Tibial nerve (tissue), 4 donors: ENCODE measurements around the gene PCK2. TPM values are rescaled to one million over a fixed set of nuclear protein-coding genes. Genes with fewer than 3 reads are reported as not detected.
"Not testable (repeated sequence)": the region's sequence is repeated elsewhere in the genome, so short reads cannot be mapped to it uniquely, and the experiment has no call there.

Experiments
- DNase-seq, 2 donors: peaks; one replicate each; pipeline ENCODE4 v3.0.0-alpha.2; 2019; ENCODE audit warnings: low spot score in 2 of 2
- H3K27ac ChIP-seq, 4 donors: fragments of 200-600 bp; sonication (generic) in 3 of 4; one replicate each; pipeline ENCODE4 v1.5.1; 2017 to 2019; ENCODE audit warnings: mild to moderate bottlenecking in 1 of 4
- H3K27me3 ChIP-seq, 2 donors: fragments of 200-600 bp; sonication (generic) in 1 of 2; one replicate each; pipeline versions ENCODE4 v1.5.1 to v1.6.0; 2017 to 2019
- H3K36me3 ChIP-seq, 3 donors: fragments of 200-600 bp; sonication (generic); one replicate each; pipeline ENCODE4 v1.5.1; 2018 to 2019
- H3K4me1 ChIP-seq, 4 donors: fragments of 200-600 bp; sonication (generic) in 3 of 4; one replicate each; pipeline ENCODE4 v1.5.1; 2017 to 2019
- H3K4me3 ChIP-seq, 4 donors: fragments of 200-600 bp; sonication (generic) in 3 of 4; one replicate each; pipeline ENCODE4 v1.5.1; 2017 to 2019; ENCODE audit warnings: mild to moderate bottlenecking in 1 of 4, moderate library complexity in 1 of 4
- H3K9me3 ChIP-seq, 4 donors: fragments of 200-600 bp; sonication (generic) in 3 of 4; one replicate each; pipeline ENCODE4 v1.5.1; 2017 to 2019
- CTCF ChIP-seq, 5 experiments: fragments of 200-600 bp in 3 of 5; fragments of 450-650 bp in 2 of 5; sonication (generic) in 3 of 5; IDR thresholded peaks; one replicate each; pipeline ENCODE4 v1.5.1; 2016 to 2019; ENCODE audit warnings: antibody characterized with exemption in 5 of 5, mild to moderate bottlenecking in 3 of 5, moderate library complexity in 2 of 5
- EP300 ChIP-seq, 2 donors: sonication (generic); formaldehyde crosslinking; IDR thresholded peaks; one replicate each; pipeline ENCODE4 v1.6.1; 2017; ENCODE audit warnings: antibody characterized with exemption in 2 of 2, mild to moderate bottlenecking in 1 of 2
- POLR2A ChIP-seq, 2 donors: fragments of 450-650 bp; IDR thresholded peaks; one replicate each; pipeline ENCODE4 v1.6.1; 2017; ENCODE audit warnings: antibody characterized with exemption in 2 of 2, mild to moderate bottlenecking in 2 of 2, moderate library complexity in 2 of 2
- WGBS, 2 donors: methylation state at CpG; one replicate each; pipeline ENCODE4 v1.1.5; 2018; 5-methylcytosine and 5-hydroxymethylcytosine counted together
- total RNA-seq, 4 donors: library from RNA; depleted of rRNA; stranded (reverse); fragments of >200 nt; gene quantifications; one replicate each; pipeline ENCODE4 v1.1.0, GENCODE V29; 2016

Gene PCK2
- 10 to 100 TPM; 28.9 to 49.2 (median 34.3) TPM for total RNA-seq

DNA sequence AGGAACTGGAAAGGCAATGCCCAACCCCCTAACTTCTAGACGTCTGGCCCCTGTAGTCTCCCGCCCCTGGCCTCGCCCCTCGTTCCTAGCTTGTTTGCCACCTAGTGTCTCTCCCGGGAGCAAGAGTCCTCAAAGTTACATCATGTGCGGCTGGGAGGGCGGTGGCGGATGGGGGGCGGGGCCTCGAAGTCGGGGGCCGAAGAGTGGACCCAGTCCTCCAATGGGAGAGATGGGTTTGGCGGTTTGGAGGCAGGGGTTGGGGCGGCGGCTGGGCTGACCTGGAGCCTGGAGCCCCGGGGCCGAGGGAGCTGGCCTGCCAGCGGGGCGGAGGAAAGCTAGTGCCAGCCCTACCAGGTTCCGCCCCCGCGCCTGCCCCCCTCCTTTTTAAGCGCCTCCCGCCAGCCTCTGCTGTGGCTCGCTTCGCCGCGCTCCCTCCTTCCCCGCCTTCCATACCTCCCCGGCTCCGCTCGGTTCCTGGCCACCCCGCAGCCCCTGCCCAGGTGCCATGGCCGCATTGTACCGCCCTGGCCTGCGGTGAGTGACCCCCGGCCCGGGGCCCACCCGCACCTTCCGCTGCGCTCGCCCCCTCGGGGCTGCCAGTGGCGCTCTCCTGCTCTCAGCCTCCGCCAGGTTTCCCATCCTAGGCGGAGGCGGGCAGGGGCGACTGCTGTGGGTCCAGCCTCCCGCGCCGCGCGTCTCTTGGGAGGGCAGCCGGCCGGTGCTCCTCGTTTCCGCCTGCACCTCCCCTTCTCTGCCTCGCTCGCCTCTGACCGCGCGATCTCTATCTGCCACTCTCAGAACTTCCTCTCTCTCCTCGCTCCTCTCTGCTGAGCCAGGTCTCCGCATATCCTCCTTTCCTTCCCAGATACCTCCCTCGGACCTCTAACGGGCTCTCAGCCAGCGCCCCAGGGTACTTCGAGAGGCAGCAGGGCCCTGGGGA, at the start of gene PCK2:
TSS of gene PCK2 (plus strand) at position 411 of the 940 bp plus-strand sequence. CDS start at position 506, 95 bp downstream.
- DNase-seq = peak; percentile 90 to 91
- H3K4me3 ChIP-seq = peak within 1 kb of the TSS; percentile 67 to 98 (median 84)
- no peaks in the 10 kb centered on the region for H3K9me3 ChIP-seq
- TF ChIP-seq CTCF (IDR thresholded peaks at IDR 0.05) (peak in 3 of 5 experiments; percentile 21 to 43 (median 30)), POLR2A (IDR thresholded peaks at IDR 0.05) (peak in 1 of 2 donors; percentile 63), EP300 (IDR thresholded peaks at IDR 0.05) (peak in 1 of 2 donors; percentile 78)
- H3K27me3 ChIP-seq = no peaks in the 10 kb centered on the region
- peaks cover 0 to 33% (median 12%) of the 10 kb centered on the region in 4 donors for H3K4me1 ChIP-seq
- H3K27ac ChIP-seq = peak within 1 kb of the TSS; percentile 88 to 98 (median 93)
- peaks cover 0 to 13% (median 7%) of the 10 kb centered on the region in 3 donors for H3K36me3 ChIP-seq
- 1% methylated on average over 61 to 68 of the region's 68 CpGs for WGBS, 2 donors

DNA sequence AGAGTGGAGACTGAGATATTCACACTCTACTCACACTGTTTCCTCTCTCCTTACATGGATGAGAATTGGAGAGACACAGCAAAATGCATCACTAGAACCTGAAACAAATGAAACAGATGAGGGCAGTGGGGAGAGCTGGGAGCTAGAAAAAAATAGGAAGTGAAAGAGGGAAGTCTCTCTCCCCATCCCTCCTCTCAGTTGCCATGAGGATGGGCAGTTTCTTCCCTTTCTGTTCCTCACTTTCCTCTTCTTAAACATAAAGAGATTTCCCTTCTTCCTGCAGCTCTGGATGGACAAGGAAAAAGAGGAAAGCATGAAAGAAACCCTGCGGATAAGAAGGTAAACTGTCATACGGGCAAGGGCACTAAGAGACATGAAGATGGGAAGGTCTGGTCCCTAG, 45.1 kb upstream of the PCK2 start:
- DNase-seq, H3K9me3 ChIP-seq, H3K4me3 ChIP-seq, H3K27me3 ChIP-seq, H3K27ac ChIP-seq, H3K36me3 ChIP-seq: not testable (repeated sequence)
- WGBS, 2 donors = 69 to 87% methylated on average over 2 of the region's 2 CpGs
- peaks cover 0 to 15% (median 12%) of the 10 kb centered on the region in 4 donors for H3K4me1 ChIP-seq

- not testable (repeated sequence) for H3K36me3 ChIP-seq, DNase-seq, H3K27ac ChIP-seq, H3K9me3 ChIP-seq, H3K4me3 ChIP-seq, H3K27me3 ChIP-seq
- WGBS, 2 donors = 66 to 75% methylated on average over 8 of the region's 8 CpGs
- peaks cover 0 to 15% (median 12%) of the 10 kb centered on the region in 4 donors for H3K4me1 ChIP-seq
Measured at GRCh38 chr14:24050753-24051152, 43.4 kb upstream of the PCK2 start.

DNA sequence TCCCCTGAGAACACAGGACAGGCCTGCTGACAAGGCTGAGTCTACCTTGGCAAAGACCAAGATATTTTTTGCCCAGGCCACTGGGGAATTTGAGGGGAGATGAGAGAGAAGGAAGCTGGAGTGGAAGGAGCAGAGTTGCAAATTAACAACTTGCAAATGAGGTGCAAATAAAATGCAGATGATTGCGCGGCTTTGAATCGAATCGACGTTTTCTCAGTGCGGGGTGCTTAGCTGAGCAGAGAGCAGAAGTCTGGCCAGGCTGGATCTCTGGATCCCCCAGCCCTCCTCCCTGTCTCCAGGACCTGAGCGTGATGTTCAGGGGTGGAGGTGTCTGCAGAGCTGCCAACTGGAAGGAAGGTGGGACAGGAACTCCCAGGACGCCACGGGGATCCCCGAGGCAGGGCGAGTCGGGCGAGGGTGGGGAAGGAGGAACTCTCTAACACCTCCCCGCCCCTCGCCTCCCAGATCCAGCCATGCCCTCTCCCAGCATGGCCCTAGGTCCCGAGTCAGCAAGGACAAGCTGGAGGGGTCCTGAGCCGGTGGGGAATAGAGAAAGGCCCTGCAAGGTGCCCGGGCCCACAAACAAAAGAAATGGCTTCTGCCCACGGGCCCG, 42.8 kb upstream of the PCK2 start:
- TF ChIP-seq CTCF (IDR thresholded peaks at IDR 0.05) (no peak), EP300 (IDR thresholded peaks at IDR 0.05) (no peak), POLR2A (IDR thresholded peaks at IDR 0.05) (no peak)
- DNase-seq = no peak
- no peaks in the 10 kb centered on the region for H3K9me3 ChIP-seq
- no peaks in the 10 kb centered on the region for H3K27me3 ChIP-seq
- H3K4me3 ChIP-seq = peak overlapping the region; percentile 43 to 75 (median 67)
- 24 to 29% methylated on average over 9 to 20 of the region's 20 CpGs for WGBS, 2 donors
- H3K36me3 ChIP-seq = no peaks in the 10 kb centered on the region
- H3K4me1 ChIP-seq = peaks cover 0 to 15% (median 12%) of the 10 kb centered on the region in 4 donors
- H3K27ac ChIP-seq = peak overlapping the region in 3 of 4 donors; percentile 51 to 71 (median 63)

DNA sequence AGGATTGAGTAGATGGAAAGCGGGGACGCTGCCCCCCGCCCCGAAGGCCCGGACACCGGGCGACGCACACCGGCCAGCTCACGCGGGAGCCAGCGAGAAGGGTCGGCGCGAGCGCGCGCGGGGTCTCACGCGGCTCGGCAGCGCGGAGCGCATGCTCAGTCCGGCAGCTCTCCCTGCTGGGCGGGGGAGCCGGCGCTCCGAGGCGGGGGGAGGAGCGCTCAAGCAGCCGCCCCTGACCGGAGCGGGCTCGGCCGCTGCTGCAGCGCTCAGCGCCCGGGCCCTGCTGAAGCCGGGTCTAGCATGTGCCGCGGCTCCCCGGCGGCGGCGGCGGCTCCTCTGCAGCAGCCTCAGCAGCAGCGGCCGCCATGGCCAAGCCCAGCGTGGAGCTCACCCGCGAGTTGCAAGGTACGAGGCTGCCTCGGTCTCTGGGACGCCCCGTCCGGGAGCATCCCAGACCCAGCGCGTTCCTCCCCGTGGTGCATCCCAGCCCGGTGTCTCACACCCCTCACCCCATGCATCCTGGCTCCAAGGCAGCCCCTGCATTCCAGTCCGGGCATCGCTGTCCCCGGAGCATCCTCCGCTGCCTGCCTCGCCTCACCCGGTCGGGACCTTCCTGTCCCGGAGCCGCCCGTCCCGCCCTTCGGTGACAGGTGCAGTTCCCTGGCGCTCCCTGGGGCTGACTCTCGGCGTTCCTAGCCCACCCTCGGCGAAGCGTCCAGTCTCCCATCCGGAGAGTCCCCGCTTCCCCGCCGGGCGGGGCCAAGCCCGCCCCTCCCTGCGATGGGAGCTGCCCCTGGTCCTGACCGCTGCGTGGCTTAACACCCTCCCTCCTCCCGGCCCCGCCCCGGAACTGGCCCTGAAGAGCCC, 42.1 kb upstream of the PCK2 start, which contains the start of gene CARMIL3:
TSS of gene CARMIL3 (plus strand) at position 221 of the 867 bp plus-strand sequence. CDS start at position 366, 145 bp downstream.
- Histone ChIP-seq H3K9me3 (no peaks in the 10 kb centered on the region), H3K27ac (peak within 1 kb of the TSS in 3 of 4 donors; percentile 51 to 71 (median 63)), H3K36me3 (no peaks in the 10 kb centered on the region), H3K4me3 (peak within 1 kb of the TSS; percentile 43 to 75 (median 67)), H3K27me3 (no peaks in the 10 kb centered on the region), H3K4me1 (peaks cover 0 to 15% (median 12%) of the 10 kb centered on the region in 4 donors)
- 1% methylated on average over 47 to 89 of the region's 92 CpGs for whole genome bisulfite sequencing, 2 donors
- DNase-seq = no peak
- TF ChIP-seq EP300 (IDR thresholded peaks at IDR 0.05) (no peak), CTCF (IDR thresholded peaks at IDR 0.05) (peak in 1 of 5 experiments; percentile 13)
